Astrocyte (in vitro differentiated cells and primary cell): ENCODE results near the gene BAZ1B.

Source experiments
- CTCF ChIP-seq: IDR thresholded peaks from 2 replicates; pipeline ENCODE4 v1.5.1; 2011; ENCODE audit warnings: low read depth, mild to moderate bottlenecking, inconsistent platforms, low read length, moderate library complexity; ENCODE audit not compliant: insufficient read depth
- EZH2 ChIP-seq: IDR thresholded peaks from 2 replicates; pipeline ENCODE4 v1.6.1; 2012; ENCODE audit warnings: mild to moderate bottlenecking, low read length, inconsistent platforms; ENCODE audit not compliant: insufficient read depth

- TF ChIP-seq EZH2 (no peak), CTCF (no peak)
These were observed 75.4 kb downstream of the BAZ1B start for GRCh38 chr7:73446682-73447081.
